H54 (cell line): ENCODE data around the gene ZNF189.
A peak's percentile ranks its signal among the peaks of the same experiment; 100 is the strongest.
"Not testable (repeated sequence)": the region's sequence is repeated elsewhere in the genome, so short reads cannot be mapped to it uniquely, and the experiment has no call there.

Experiments
- DNase-seq: peaks from one replicate; pipeline ENCODE4 v3.0.0; 2011; ENCODE audit warnings: low spot score, mixed read lengths; ENCODE audit not compliant: insufficient read length
- FAIRE-seq: peaks from 3 replicates; lab custom pipeline; 2011; peaks lifted over from hg19 to GRCh38; lab: Jason Lieb, UNC
- POLR2A ChIP-seq: IDR thresholded peaks from 2 replicates; pipeline ENCODE4 v1.6.1; 2011; ENCODE audit warnings: low read depth, mild to moderate bottlenecking, low read length

Gene ZNF189

DNA sequence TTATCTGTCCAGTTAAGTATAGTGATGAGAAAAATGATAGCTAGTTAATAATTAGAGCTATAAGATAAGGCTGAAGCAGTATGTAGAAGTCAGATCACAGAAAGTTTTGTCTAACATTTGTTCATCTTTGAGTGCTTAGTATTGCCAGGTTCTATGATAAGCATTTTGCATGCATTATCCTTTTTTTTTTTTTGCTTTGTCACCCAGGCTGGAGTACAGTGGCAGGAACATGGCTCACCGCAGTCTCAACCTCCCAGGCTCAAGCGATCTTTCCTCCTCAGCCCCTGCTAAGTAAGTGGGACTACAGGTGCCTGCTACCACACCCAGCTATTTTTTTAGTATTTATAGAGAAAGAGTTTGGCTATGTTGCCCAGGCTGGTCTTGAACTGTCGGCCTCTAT is 31.3 kb upstream of the ZNF189 start:
- DNase-seq (no peak), FAIRE-seq (peak; percentile 68)
- no peak for TF ChIP-seq POLR2A

DNA sequence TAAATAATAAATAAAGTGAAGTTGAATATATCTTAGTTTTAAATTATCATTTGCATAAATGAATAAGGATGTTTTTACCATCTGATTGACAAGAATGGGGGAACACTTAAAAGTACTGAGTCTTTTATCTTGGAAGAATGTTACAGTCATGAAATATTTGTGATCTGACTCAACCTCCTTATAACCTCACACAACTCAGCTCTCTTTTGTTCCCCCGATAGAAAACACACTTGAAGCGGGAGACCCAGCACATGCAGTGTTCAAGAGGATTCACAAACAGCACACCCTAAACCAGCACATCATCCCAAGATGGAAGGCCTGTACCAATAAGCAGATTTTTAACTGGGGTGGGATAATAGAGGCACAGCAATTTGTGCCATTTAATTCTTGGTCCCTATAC is 29.4 kb upstream of the ZNF189 start:
- no peak for TF ChIP-seq POLR2A
- FAIRE-seq (peak; percentile 91), DNase-seq (no peak)

DNA sequence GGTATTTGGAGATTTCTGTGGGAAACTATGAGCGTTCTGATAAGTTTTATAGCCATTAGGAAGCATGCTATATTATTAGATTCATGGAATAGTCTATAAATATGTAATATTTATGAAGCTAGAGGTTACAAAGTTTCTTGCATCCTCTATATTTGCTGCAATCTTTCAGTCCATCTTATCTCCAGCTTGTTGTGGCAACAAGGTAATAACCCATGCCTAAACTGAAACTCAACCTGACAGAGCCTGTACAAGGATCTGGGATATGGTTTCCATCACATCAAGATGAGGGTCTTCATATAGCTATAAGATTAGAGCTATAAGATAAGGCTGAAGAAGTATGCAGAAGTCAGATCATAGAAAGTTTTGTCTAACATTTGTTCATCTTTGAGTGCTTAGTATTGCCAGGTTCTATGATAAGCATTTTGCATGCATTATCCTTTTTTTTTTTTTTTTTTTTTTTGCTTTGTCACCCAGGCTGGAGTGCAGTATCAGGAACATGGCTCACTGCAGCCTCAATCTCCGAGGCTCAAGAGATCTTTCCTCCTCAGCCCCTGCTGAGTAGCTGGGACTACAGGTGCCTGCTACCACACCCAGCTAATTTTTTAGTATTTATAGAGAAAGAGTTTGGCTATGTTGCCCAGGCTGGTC is 28.6 kb upstream of the ZNF189 start:
- DNase-seq = no peak
- FAIRE-seq = peak; percentile 71
- no peak for TF ChIP-seq POLR2A

DNA sequence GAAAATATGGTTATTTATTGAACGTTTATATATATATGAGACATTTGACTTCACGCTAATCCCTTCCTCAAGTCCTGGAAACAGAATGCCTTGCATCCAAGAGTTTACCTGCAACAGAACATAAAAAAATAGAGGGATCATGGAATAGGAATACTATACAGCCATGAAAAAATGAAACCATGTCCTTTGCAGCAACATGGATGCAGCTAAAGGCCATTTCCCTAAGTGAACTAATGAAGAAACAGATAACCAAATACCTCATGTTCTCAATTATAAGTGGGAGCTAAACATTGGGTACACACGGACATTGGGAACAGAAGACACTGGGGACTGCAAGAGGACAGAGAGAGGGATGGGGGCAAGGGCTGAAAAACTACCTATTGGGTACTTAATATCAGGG is 26.8 kb upstream of the ZNF189 start:
- DNase-seq (no peak), FAIRE-seq (peak; percentile 61)
- no peak for TF ChIP-seq POLR2A

DNA sequence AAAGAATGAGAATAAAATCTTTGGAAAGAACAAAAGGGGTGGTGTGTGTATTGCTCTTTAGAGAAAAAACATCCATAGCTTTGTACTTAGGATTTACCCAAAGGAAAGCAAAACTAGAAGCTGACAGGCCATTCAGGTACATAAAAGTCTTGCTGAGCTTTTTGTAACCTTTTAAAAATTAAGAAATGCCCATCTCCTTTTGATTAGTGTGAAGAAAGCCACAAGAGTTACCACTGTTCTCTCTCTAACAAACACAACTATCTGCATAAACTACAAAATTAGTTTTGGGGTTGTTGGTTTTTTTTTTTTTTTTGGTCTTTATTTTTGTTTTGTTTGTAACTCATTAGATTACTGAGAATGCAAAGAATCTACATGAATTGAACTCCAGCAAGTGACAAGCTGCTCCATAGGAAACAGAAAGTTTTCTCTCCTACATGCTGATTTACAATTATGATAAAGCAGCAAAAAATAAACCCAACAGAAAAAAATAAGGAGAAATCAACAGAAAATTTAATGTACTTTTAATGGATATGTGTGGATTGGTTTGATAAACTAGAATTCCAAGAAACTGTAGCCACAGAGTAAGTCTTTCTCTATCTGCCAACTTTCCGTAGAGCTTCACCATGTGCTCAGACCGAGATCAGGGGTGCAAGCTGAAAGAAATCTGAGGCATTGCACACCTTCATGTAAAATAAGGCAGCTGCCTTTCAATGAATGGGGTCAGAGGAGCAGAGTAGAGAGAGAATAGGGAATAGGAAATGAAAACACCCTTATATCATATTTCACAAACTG is 26.1 kb upstream of the ZNF189 start:
- no peak for FAIRE-seq
- DNase-seq = no peak
- no peak for TF ChIP-seq POLR2A

DNA sequence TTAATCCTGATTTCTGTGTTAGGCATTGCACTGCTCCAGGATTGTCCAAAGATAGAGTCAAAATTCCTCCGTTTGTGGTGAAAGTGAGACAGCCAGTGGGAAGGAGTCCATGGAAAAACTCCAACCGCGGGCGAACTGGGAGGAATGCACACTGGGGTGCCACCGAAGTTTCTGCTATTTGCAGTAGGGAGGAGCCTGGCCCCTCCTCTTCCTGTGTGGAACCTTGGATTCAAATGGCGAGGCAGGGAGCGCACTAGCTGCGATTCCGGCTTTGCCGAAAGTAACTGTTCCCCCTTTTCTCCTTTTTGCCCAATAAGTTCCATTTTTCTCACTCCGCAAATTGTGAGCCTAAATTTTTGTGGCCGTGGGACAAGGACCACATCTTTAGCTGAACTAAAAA is 23.1 kb upstream of the ZNF189 start:
- peak; percentile 99 for FAIRE-seq
- TF ChIP-seq POLR2A = peak; percentile 24; the same call in 1 of the 2 replicates
- peak; percentile 21 for DNase-seq

DNA sequence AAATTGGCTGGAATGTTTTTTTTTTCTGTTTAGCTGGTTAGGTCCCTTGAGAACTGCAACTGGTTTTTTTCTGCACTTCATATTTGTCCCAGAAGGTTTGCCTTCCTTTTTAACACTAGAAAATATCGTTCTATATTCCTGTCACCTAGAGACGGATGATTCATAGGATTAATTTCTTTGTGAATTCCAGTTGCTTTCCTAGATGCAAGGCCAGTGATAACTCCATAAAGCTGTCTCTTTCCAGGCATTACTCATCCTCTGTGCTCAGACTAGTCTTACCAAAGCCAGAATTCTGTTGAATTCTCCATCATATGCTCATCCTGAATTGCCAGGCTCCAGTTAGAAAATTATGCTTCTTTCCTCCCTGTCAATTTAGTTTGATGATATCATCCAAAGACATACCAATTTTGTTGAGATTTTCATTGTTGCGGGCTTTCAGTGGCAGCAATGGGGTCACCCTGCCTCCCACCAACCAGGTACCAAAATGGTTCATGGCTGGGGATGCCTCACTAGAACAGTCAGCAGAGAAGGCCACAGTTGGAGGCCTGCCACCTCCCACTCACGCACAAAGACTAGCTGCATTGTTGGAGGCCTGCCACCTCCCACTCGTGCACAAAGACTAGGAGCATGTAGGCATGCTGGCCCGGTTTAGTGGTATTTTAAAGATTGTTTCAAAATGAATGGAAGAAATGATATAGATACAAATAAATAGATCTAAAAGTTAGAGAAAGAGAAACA is 22.4 kb upstream of the ZNF189 start:
- FAIRE-seq = no peak
- peak; percentile 41 for DNase-seq
- TF ChIP-seq POLR2A = no peak

DNA sequence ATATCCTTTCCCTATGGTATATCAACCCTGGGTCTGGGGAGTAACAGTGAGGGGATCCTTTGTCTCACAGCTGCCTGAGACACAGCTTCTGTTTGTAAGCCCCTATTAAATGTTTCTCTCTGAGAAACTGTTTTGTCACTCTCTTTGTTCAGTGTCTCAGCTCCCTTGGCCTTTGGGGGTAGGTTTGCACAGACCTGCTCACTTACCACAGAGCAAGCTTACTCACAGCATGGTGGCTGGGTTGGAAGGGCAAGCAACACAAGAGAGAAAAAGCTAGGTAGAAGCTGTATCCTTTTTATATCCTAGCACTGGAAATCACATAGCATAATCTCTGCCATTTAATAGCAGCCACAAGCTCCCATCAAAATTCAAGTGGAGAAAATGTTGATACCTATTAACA is 18.4 kb upstream of the ZNF189 start:
- FAIRE-seq (no peak), DNase-seq (no peak)
- TF ChIP-seq POLR2A = no peak

DNA sequence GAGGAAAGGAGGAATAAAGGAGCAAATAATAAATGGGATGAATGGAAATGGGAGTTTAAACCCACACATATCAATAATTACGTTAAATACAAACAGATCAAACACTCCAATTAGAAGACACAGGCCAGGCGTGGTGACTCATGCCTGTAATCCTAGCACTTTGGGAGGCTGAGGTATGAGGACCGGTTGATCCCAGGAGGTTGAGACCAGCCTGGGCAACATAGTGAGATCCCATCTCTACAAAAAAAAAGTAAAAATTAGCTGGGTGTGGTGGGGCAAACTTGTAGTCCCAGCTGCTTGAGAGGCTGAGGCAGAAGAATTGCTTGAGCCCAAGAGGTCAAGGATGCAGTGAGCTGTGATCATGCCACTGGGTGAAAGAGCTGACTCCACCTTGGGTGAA is 17.5 kb upstream of the ZNF189 start:
- no peak for FAIRE-seq
- TF ChIP-seq POLR2A = no peak
- no peak for DNase-seq

DNA sequence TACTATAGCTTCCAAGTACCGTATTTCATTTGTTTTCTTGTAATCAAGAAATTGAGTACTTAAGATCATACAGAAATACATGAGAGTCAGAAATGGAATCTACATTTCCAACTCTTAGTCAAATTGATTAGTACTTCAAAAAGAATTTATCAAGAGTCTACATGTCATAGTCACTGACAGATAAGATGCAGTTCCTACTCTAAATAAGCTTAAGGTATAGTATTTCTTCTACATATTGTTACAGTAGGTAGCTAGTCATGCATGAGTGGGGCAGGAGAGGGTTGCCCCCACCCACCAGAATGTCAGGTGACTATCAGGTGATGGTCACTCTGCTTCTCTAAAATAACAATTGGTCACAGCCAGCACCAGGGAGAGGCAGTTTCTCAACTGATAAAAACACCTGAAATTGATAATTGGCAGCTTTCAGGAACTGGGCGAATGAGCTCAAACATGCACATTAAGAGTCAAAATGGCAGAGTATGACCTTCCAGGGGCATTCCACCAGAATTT is 16.8 kb upstream of the ZNF189 start:
- FAIRE-seq (peak; percentile 74), DNase-seq (no peak)
- TF ChIP-seq POLR2A = no peak

DNA sequence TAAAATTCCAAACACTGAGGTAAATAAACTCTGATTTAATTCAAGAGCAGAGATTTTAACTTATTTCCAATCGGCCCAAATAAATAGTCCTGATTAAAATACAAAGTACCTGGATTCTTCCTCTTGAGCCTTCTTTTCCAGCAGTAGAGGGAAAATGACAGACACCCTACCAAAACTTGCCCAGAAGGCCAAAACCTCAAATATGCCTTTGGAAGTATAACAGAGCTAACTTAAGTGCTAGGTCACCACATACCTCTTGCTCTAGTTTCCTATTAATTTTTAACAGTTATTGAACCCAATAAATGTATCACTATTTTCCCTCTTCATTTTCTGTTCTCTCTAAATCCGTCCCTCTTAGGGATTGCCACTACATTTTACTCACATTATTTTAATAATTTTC is 15.3 kb upstream of the ZNF189 start:
- TF ChIP-seq POLR2A = no peak
- FAIRE-seq (peak; percentile 62), DNase-seq (no peak)

DNA sequence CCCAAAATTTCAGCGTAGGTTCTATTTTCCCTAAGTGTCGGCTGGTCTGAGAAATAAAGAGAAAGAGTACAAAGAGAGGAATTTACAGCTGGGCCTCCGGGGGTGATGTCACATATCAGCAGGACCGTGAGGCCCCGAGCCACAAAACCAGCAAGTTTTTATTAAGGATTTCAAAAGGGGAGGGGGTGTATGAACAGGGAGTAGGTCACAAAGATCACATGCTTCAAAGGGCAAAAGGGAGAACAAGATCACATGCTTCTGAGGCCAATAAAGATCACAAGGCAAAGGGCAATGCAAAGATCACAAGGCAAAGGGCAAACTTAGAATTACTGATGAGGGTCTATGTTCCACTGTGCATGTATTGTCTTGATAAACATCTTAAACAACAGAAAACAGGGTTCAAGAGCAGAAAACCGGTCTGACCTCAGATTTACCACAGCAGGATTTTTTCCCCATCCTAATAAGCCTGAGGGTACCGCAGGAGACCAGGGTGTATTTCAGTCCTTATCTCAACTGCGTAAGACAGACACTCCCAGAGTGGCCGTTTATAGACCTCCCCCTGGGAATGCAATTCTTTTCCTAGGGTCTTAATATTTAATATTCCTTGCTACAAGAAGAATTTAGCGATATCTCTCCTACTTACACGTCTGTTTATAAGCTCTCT is 13.6 kb upstream of the ZNF189 start, which contains the start of gene BAAT:
Gene BAAT (minus strand): TSS at position 134 of the 664 bp plus-strand sequence. CDS start 13,602 bp downstream, outside the sequence.
- FAIRE-seq = peak; percentile 20
- not testable (repeated sequence) for DNase-seq

DNA sequence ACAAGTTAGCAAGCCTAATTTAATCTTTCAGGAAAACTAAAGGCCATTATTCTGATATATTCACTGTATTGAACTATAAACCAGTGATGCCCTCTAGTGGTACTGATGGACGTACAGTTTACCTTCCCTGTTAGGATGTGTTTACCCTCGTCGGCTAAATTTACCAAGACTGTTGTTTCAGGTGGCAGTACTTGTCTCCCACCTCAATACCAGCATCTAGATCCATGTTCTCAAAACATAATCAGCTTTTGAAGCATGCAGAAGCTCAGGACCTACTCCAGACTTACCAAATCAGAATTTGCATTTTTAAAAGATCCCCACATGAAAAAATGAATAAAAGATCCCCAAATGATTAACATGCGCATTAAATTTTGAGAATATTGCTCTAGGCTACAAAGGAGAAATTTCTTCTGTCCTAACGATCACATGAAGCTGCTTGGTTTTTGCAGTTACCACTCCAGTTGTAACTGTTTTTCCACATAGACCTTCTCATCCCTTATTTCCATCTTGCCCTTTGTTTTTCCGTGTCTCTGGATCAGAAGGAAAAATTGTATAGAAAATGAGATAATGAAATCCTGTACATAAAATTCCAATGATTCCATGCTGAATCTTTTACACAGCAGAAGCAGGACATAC is 10.7 kb upstream of the ZNF189 start:
- DNase-seq = no peak
- no peak for FAIRE-seq
- TF ChIP-seq POLR2A = no peak
